ENCODE data around the gene GRIK5.
A peak's percentile ranks its signal among the peaks of the same experiment; 100 is the strongest.

DNA sequence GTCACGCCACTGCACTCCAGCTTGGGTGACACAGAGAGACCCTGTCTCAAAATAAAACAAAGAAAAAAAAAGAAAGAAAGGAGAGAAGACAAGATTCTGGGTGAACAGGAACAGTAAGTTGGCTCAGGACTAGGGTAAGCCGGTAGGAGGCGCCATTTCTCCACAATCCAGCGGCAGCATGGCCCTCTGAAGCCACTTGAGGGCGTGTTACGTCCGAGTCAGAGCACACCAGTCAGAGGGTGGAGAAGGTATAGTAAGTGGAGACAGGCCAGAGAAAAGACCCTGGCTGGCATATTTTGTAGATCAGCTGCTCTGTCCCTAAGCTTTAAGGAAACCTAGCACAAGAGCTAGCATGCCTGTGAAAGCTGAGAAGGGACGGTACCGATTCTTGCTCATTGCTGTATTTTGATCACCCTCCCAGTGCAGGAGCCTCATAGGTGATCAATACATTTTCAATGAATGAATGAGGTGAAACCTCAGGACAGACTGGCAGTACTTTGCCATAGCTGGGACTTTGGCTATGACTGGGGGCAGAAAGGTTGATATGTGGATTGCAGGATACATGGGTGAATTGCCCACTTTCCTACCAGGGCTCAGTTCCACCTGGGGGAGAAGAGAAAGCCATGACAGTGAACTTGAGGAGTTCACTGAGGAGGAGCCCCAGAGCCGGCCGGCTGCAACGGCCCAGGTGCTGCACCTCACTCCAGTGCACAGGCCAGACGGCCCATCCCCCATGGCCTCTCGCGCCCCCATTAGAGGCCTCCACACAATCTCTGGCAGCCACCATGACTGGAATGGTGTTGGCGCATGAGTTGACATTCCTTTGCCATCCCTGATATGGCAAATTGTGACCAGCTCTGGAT is 38.8 kb upstream of the GRIK5 start:
- TF ChIP-seq POLR2A (IDR thresholded peaks at IDR 0.05) (no peak), POLR2AphosphoS5 (IDR thresholded peaks at IDR 0.05) (no peak)
- TF ChIP-seq, protein P1, sequence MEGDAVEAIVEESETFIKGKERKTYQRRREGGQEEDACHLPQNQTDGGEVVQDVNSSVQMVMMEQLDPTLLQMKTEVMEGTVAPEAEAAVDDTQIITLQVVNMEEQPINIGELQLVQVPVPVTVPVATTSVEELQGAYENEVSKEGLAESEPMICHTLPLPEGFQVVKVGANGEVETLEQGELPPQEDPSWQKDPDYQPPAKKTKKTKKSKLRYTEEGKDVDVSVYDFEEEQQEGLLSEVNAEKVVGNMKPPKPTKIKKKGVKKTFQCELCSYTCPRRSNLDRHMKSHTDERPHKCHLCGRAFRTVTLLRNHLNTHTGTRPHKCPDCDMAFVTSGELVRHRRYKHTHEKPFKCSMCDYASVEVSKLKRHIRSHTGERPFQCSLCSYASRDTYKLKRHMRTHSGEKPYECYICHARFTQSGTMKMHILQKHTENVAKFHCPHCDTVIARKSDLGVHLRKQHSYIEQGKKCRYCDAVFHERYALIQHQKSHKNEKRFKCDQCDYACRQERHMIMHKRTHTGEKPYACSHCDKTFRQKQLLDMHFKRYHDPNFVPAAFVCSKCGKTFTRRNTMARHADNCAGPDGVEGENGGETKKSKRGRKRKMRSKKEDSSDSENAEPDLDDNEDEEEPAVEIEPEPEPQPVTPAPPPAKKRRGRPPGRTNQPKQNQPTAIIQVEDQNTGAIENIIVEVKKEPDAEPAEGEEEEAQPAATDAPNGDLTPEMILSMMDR (IDR thresholded peaks at IDR 0.05) = peak; percentile 88 to 98 (median 95)
